Astrocyte (in vitro differentiated cells and primary cell): ENCODE measurements around the gene MAP3K14.

Source experiments
- EZH2 ChIP-seq: IDR thresholded peaks from 2 replicates; pipeline ENCODE4 v1.6.1; 2012; ENCODE audit warnings: mild to moderate bottlenecking, low read length, inconsistent platforms; ENCODE audit not compliant: insufficient read depth
- TF ChIP-seq, protein P1 (sequence below): IDR thresholded peaks from 2 replicates; pipeline ENCODE4 v1.5.1; 2011; ENCODE audit warnings: low read depth, mild to moderate bottlenecking, inconsistent platforms, low read length, moderate library complexity; ENCODE audit not compliant: insufficient read depth

DNA sequence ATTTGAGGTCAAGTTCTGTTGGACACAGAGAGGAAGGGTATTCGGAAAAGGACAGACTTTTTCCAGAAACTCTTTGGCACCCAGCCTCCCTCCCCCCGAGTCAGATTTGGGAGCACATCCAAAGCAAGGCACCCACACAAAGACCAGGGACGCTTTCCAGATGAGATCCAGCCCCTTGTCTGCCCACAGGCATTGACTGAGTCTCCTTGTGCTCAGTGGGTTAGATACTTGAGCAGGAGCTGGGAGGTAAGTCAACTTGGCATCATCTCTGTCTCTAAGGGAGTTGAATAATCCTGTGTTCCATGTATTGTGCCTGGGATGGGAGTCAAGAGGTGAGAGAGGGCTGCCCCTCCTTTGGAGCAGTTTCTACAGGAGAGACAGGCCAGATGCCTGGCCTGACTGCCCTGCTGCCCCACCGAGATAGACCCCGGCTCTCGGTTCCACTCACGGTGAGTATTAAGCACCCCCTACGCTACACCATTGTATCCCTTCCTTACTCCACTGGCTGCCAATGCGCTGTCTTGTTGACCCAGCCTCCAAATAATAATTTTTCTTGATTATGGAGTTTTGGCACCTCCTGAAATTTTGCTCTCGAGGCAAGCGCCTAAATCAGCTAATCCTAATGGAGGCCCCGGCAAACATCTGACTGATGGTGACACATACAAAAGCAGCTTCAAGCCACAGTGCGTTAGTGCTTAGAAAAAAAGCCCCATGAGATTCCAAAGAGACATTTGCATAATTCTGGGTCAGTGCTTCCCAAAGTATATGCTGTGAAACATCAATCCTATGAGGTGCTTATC is 29.6 kb upstream of the MAP3K14 start:
- TF ChIP-seq, protein P1, sequence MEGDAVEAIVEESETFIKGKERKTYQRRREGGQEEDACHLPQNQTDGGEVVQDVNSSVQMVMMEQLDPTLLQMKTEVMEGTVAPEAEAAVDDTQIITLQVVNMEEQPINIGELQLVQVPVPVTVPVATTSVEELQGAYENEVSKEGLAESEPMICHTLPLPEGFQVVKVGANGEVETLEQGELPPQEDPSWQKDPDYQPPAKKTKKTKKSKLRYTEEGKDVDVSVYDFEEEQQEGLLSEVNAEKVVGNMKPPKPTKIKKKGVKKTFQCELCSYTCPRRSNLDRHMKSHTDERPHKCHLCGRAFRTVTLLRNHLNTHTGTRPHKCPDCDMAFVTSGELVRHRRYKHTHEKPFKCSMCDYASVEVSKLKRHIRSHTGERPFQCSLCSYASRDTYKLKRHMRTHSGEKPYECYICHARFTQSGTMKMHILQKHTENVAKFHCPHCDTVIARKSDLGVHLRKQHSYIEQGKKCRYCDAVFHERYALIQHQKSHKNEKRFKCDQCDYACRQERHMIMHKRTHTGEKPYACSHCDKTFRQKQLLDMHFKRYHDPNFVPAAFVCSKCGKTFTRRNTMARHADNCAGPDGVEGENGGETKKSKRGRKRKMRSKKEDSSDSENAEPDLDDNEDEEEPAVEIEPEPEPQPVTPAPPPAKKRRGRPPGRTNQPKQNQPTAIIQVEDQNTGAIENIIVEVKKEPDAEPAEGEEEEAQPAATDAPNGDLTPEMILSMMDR, result no peak
- no peak for TF ChIP-seq EZH2
